ENCODE measurements around the gene MUC6. TPM values are rescaled to one million over a fixed set of nuclear protein-coding genes. Genes with fewer than 3 reads are reported as not detected.

MUC6 gene
- total and polyA plus RNA-seq, 2 donors (not counting 3 experiments of a cell fraction or from before 2014, with no cell fraction given), result not detected

- no TSS peak for BruUV-seq (replicated peaks)
- Histone ChIP-seq H3K4me2 (ENCODE audit: insufficient read depth, low read length) (no peak overlapping the region), H3K27me3 (ENCODE audit: control insufficient read depth in 2 of 2, insufficient read depth in 2 of 2, low read length in 2 of 2) (no peaks in the 10 kb centered on the region), H3K4me3 (replicated peaks in 1 of 3; ENCODE audit: insufficient read depth in 1 of 3, low read depth in 1 of 3, low read length in 3 of 3) (no peak overlapping the region), H3K27ac (ENCODE audit: insufficient read depth, low read depth, low read length) (no peak overlapping the region), H3K9ac (replicated peaks; ENCODE audit: extremely low read depth, insufficient read depth, low read length) (no peak overlapping the region), H3K79me2 (ENCODE audit: control insufficient read depth, insufficient read depth, low read length) (no peaks in the 10 kb centered on the region), H2AFZ (ENCODE audit: low read depth, low read length) (no peak overlapping the region), H3K36me3 (ENCODE audit: control insufficient read depth in 2 of 2, extremely low read depth in 1 of 2, insufficient read depth in 2 of 2, low read length in 2 of 2) (peaks cover 19 to 59% of the 10 kb centered on the region in 2 experiments), H4K20me1 (replicated peaks; ENCODE audit: control insufficient read depth, extremely low read depth, insufficient read depth, low read length) (no peaks in the 10 kb centered on the region), H3K4me1 (ENCODE audit: control insufficient read depth, extremely low read depth, insufficient read depth, low read length) (no peaks in the 10 kb centered on the region), H3K9me1 (replicated peaks; ENCODE audit: control insufficient read depth, extremely low read depth, insufficient read depth, low read length) (no peaks in the 10 kb centered on the region), H3K9me3 (replicated peaks; ENCODE audit: control insufficient read depth, insufficient read depth, low read length) (no peaks in the 10 kb centered on the region)
- FAIRE-seq (no peak), DNase-seq (ENCODE audit: low read depth, low spot score) (no peak)
- intact Hi-C loops (cut with micrococcal nuclease) (no loop called here), dilution Hi-C loops (cut with MboI; ENCODE audit: extremely low pct_ligation_motif_present, low sequenced_read_pairs) (no loop called here)
- POLR2A ChIA-PET, result no interaction called here
- TF ChIP-seq POLR2AphosphoS5 (IDR thresholded peaks at IDR 0.05; ENCODE audit: insufficient read depth, low read depth, low read length) (no peak), MAX (IDR thresholded peaks at IDR 0.05; ENCODE audit: insufficient read depth, insufficient read length) (no peak), CTCF (IDR thresholded peaks at IDR 0.05; ENCODE audit: extremely low read depth in 1 of 2, insufficient read depth in 1 of 2, low read depth in 1 of 2, low read length in 2 of 2) (no peak)
- CTCF ChIA-PET, result no interaction called here
These were observed 51.1 kb downstream of the MUC6 start for GRCh38 chr11:985406-985805.

GRCh38 chr11:984546-984945 lies 52.0 kb downstream of the MUC6 start:
- no peak for DNase-seq (ENCODE audit: low read depth, low spot score)
- H3K27ac ChIP-seq (ENCODE audit: insufficient read depth, low read depth, low read length), result no peak overlapping the region
- no peak overlapping the region for H3K4me3 ChIP-seq (replicated peaks in 1 of 3; ENCODE audit: insufficient read depth in 1 of 3, low read depth in 1 of 3, low read length in 3 of 3)
- no peak overlapping the region for H3K4me2 ChIP-seq (ENCODE audit: insufficient read depth, low read length)
- CTCF ChIA-PET, result interaction anchor here (1.2 kb wide), 1 partner anchor 9 kb away, joined by 3 read pairs; no protein-coding TSS in a partner anchor
- H2AFZ ChIP-seq (ENCODE audit: low read depth, low read length), result no peak overlapping the region
- no peaks in the 10 kb centered on the region for H3K9me1 ChIP-seq (replicated peaks; ENCODE audit: control insufficient read depth, extremely low read depth, insufficient read depth, low read length)
- H3K4me1 ChIP-seq (ENCODE audit: control insufficient read depth, extremely low read depth, insufficient read depth, low read length), result no peaks in the 10 kb centered on the region
- POLR2A ChIA-PET, result no interaction called here
- no peaks in the 10 kb centered on the region for H3K9me3 ChIP-seq (replicated peaks; ENCODE audit: control insufficient read depth, insufficient read depth, low read length)
- no TSS peak for BruUV-seq (replicated peaks)
- dilution Hi-C loops (cut with MboI; ENCODE audit: extremely low pct_ligation_motif_present, low sequenced_read_pairs) (no loop called here), intact Hi-C loops (cut with micrococcal nuclease) (no loop called here)
- peaks cover 16 to 53% of the 10 kb centered on the region in 2 experiments for H3K36me3 ChIP-seq (ENCODE audit: control insufficient read depth in 2 of 2, extremely low read depth in 1 of 2, insufficient read depth in 2 of 2, low read length in 2 of 2)
- H3K27me3 ChIP-seq (ENCODE audit: control insufficient read depth in 2 of 2, insufficient read depth in 2 of 2, low read length in 2 of 2), result no peaks in the 10 kb centered on the region
- TF ChIP-seq MAX (IDR thresholded peaks at IDR 0.05; ENCODE audit: insufficient read depth, insufficient read length) (no peak), JUN (IDR thresholded peaks at IDR 0.05; ENCODE audit: borderline replicate concordance, insufficient read depth, insufficient read length, low read depth) (no peak), POLR2A (IDR thresholded peaks at IDR 0.05; ENCODE audit: low read depth, low read length) (no peak), MYC (IDR thresholded peaks at IDR 0.05; ENCODE audit: low read depth, low read length) (no peak), GATA2 (IDR thresholded peaks at IDR 0.05; ENCODE audit: insufficient read depth, insufficient read length, low read depth, low read length) (no peak), CTCF (IDR thresholded peaks at IDR 0.05; ENCODE audit: extremely low read depth in 1 of 2, insufficient read depth in 1 of 2, low read depth in 1 of 2, low read length in 2 of 2) (no peak), POLR2AphosphoS5 (IDR thresholded peaks at IDR 0.05; ENCODE audit: insufficient read depth, low read depth, low read length) (no peak), EZH2 (IDR thresholded peaks at IDR 0.05; ENCODE audit: borderline replicate concordance, low read depth, low read length, severe bottlenecking) (no peak), FOS (IDR thresholded peaks at IDR 0.05; ENCODE audit: borderline replicate concordance, insufficient read depth, low read length) (no peak)
- H3K79me2 ChIP-seq (ENCODE audit: control insufficient read depth, insufficient read depth, low read length), result no peaks in the 10 kb centered on the region
- FAIRE-seq, result no peak
- H4K20me1 ChIP-seq (replicated peaks; ENCODE audit: control insufficient read depth, extremely low read depth, insufficient read depth, low read length), result no peaks in the 10 kb centered on the region
- no peak overlapping the region for H3K9ac ChIP-seq (replicated peaks; ENCODE audit: extremely low read depth, insufficient read depth, low read length)
